ENCODE measurements around the gene DUSP16.
"Not testable (repeated sequence)": the region's sequence is repeated elsewhere in the genome, so short reads cannot be mapped to it uniquely, and the experiment has no call there.

DUSP16 gene

DNA sequence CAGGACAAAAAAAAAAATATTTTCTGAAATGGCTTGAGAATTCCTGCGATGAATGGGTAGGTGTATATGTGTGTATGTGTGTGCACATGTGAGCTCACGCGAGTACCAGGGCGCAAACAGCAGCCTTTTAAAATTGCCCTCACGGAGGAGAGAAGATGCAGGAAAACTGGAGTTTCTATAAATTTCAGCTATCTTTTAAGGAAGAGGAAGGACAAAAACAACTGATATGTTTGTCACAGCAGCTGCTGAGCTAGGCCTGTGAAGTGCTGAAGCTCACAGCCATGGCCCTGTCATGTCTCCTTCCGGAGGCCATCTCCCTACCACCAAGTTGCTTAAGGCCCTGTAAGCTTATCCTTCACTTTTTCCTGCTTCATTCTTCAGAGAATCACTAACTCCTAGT is 40.8 kb downstream of the DUSP16 start:
- DNase-seq (ENCODE audit: low read depth), result no peak

DNA sequence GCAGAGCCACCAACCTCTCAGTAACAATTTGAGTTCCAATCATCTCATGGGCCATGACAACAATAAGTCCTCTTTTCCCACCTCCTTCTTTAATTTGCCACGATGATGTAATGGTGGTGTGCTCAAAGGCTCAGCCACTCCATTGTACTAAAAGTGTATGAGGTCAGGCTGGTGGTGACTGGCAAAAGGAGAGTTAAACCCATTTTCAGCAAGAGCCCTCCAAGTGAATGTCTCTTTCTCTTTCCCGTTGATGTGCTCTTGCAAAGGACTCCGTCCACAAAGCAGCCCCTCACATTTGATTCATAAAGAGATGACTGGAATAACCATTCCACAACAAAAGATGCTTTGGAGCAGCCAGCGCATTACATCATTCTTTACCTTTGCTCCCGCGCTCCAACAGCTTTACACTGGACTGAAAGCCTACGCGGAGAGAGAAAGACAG is 41.6 kb downstream of the DUSP16 start:
- no peak for DNase-seq (ENCODE audit: low read depth)

DNA sequence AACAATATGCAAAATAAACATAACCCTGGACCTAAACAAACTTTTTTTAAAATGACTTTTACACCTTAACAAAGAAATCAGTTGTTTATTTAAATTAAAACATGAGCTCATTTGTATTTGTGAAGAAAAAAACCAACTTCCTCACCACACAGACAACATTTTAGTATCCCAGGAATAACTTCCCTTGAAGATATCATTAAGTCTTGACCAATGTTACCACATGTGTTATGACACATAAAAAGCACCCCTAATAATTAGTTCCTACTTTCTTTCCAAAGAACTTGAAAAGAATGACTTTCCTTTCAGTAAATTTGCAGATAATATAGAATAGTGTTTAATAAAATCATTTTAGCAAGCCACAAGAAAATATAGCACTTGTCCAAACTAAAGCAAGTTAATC is 42.4 kb downstream of the DUSP16 start:
- no peak for DNase-seq (ENCODE audit: low read depth)

DNA sequence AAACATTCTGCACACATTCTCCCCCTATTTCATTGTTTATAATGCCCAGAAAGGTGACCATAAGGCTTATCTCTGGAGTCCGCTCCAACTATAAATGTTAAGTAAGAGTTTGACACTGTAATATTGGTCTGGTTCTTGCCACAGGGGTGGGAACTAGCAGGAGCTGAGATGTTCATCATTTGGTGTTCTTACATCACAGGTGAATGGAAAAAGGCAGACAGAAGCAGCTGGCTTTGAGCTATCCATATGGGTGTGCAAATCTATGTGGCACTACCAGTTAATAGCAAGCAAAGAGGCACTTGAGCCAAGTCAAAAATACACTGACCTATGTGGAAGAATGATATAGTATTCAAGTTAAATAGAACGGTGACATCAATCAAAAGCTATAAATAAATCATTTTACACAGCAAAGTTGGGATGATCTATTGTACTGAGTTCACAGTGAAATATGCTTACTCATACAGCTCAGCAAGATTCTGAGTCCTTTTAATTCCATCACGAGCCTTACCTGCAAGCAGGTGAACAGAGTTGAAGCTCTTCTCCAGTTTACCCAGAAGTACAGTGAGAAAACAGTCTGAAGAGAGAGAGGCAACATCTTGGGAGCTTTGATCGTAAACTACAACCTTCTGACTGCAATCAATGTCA is 43.2 kb downstream of the DUSP16 start:
- DNase-seq (ENCODE audit: low read depth), result no peak

DNA sequence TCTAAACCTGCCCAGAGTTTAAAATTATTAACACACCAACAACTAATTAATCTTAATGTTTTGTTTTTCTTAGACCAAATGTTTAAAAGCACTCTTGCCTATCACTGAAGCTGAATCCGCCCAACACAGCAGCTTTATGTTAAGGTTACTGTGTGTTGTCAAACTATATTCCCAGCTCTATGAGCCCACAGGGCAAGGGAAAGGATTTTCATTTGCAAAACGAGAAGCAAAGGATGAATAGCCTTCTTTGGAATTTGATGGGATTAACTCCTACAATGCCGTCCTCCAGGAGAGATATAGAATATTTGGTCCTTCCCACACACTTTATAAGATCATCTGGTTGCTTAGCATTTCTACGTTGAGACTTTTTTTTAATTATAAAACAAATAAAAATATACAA is 43.7 kb downstream of the DUSP16 start:
- no peak for DNase-seq (ENCODE audit: low read depth)

DNA sequence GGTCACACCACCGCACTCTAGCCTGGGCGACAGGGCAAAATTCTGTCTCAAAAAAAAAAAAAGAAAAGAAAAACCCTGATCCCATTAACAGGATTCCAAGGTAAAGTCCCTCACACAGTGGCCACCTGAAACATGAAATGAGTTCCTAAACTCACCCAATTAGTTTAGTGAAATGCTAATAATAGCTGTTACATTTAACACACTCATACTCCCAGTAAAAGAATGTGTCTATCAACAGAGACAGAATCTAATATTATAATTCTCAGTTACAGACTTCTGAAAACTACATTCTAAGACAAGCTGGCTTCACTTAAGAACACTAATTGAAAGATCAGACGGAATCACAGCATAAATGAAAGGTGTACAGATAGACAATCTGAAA is 44.2 kb downstream of the DUSP16 start:
- DNase-seq (ENCODE audit: low read depth), result no peak

DNA sequence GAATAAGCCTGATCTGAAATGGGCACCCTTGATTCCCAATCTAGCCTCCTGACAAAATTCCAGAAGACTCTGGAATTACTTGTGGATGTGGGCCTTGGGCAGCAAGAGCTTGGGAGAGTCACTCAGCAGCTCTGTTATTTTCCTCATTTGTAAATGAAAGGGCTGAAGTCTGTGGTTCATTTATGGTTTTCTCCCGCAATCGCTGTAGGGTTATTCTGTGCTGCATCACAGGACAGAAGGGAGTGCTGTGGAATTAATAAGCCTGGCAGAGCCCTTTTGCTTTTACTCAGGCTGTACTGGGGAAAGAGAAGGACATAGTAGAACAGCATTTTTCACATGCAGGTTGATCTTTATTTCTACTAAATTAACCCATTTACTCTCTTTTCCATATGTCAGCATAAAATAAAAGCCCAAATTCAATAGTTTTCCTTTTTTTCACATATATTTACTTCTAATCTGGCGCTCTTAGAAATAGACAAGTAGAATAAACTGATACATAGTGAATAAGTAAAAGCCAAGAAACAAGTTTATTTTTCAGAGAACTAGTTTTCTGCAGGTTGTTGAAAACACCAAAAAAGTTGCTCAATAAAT is 49.2 kb downstream of the DUSP16 start:
- no peak for DNase-seq (ENCODE audit: low read depth)

DNA sequence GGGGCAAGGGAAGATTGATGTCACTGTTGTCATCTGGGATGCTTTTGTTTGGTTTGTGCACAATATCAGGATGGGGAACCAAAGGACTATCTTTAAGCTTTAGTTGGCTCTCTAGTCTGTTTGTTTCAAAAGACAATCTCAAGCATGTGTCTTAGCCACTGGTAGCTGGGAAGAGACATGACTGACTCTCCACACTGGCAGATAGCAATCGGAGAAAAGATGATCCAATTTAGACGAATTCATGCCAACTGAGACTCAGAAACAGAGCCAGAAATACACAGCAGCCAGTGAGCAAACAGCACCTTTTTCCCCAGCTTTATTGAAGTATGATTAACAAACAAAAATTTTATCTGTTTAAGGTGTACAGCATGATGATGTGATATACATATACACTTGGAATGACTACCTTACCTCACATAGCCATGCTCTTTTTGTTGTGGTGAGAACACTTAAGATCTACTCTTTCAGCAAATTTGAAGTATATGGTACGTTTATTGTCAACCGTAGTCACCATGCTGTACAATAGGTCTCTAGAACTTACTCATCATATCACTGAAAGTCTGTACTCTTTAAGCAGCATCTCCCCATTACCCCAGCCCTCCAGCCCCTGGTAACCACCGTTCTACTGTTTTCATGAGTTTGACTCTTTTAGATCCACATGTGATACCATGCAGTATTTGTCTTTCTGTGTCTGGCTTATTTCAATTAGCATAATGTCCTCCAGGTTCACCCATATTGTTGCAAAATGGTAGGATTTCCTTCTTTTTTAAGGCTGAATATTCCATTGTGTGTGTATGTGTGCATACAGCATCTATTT is 50.6 kb downstream of the DUSP16 start:
- DNase-seq (ENCODE audit: low read depth), result no peak

DNA sequence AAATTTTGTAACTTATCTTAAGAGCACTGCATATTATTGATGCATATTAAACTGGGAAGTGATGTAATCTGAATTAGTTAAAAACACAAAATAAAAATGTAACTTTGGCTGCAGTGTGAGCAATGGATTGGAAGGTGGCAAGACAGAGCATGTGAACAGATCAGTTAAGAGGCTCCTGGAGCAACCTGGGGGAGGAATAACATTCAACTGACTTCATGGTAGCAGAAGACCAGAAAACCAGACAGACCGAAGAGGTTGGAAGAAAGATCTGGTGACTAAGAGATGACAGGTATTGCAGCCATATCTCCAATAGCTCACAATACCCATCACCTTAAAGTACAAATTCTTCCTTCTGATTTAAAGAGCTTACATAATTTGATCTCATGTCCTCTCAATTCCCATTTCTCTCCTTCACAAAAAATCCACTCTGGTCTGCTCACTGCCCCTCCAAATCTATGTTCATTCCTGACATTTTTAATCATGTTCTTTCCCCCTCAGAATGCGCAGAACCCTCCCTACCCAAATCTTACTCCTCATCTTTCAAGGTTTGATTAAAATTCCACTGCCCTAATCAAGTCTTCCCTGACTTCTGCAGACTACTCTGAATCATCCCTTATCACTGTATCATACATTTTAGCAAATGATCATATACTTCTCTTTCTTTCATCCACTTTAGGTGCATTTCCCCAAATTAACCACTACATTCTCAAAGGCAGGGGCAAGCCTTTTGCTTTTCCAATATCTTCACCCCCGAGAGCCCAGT is 51.5 kb downstream of the DUSP16 start:
- no peak for DNase-seq (ENCODE audit: low read depth)

DNA sequence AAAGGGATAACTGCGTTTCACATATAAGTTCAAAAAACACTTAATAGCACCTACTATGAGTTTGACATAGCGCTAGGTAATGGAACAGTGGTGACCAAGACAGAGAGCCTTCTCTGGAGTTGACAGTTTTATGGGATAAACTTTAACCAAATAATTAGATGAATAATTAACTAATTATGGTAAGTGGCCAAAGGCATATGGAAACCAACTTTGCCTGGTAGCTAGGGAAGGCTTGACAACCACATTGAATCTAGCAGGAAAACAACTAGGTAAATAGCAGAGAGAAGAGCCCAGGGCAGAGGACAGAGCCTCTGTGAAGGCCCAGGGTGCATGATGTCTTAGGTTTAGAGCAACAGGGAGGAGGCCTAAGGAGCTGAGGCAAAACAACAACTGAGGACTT is 52.1 kb downstream of the DUSP16 start:
- DNase-seq (ENCODE audit: low read depth), result no peak

DNA sequence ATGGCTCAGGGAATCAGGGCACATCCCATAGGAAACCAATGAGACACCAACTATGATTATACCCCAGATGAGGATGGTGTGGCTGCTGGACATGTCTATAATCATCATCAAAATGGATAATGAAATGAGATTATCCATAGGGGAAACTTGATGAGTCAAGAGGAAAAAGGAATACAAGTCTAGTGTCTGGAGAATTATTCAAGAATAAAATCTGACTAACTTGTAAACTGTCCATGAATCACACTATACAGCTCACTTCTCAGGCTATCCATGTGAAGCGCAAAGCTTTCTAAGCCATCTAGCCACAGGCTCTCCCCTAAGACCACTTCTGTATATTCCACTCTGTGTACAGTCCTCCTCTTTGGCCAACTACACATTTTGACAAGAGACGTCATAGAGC is 52.5 kb downstream of the DUSP16 start:
- no peak for DNase-seq (ENCODE audit: low read depth)

DNA sequence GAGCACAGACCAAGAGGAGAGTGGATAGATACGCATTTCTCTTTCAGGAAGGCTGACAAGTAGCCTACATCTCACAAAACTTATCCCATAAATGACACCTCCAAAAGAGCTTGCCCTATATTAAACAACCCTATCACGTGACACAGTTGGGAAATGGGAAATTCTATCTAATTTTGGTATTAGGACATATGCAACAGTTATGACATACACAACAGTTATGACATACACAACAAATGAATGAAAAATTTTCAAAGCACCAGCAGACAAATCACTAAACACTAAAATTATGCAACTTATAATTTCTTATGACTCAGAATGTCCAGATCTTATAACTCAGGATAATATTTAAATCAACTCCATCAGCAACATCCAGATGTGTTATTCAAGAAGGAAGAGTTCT is 54.1 kb downstream of the DUSP16 start:
- no peak for DNase-seq (ENCODE audit: low read depth)

DNA sequence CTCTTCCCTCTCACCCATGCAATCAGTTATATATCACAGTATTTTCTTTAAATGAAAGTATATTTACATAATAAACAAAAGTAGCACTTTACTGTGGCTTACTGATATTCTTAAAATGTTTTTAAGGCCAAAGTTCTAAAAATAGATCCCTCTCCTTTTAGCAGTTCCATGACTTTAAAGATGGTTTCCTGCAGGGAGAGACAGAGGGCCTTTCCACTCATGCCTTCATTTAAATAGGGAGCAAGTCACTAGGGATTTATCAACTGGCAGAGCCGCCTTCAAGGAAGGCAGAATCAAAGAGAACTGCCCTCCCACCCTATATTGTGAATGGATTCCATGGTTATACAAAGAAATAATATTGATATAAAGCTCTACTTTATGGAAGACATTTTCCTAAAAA is 55.5 kb downstream of the DUSP16 start:
- DNase-seq (ENCODE audit: low read depth), result no peak

DNA sequence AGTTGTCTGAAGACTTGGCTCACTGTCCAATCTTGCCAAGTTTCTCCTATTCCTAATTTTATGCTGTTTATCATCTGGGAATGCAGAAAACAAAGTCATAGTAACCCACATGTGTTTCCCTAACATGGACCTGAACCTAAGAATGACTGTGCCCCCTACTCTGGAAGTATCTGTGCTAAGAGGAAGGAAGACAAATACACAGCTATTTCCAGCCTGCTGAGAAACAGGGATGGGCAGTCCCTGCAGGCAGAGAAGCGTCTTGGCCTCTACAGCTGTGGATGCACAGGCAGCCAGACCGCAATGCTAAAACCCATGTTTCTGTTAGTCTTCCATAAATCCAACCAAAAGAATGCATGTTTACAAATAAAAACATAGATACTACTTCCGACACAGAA is 56.2 kb downstream of the DUSP16 start:
- no peak for DNase-seq (ENCODE audit: low read depth)

DNA sequence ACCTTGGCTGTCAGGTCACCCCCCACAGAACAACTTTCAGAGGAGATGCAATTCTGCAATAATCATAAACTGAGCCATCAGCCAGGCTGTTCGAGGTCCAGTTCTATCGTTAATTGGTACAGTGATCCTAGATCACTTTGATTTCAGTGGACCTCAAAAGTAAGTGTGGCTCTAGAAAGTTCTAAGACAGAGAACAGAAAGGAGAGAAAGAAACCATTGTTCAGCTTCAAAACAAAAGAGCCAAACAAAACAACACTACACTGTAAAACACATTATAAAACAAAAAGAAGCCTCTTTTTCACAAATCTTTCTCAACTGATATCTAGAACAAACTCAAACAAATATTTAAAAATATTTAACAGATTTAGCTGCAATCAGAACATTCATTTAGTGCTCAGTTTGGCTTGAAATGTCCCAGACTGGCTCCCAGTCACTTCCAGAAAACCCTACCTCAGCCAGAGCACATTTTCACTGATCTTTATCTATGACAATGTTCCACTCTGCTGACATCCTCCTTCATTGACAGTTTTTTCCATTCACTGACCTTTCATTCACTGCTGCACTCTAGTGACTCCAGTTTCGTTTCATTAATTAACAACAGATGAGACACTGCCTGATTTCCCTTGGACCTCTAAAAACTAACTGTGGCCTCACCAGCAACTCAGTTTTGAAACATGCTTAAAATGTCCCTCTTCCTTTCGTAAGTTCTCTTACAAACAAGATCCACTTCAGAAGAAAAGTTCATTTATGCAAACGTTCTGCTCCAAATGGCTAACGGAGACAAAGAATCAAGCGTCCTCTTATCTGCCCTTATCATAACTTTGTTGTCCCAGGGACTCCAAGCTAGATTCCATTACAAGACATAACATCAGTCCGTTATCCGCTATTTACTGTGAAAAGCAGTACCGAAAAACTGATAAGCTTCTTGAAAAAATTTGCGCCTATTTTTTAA is 56.8 kb downstream of the DUSP16 start:
- DNase-seq (ENCODE audit: low read depth), result no peak

DNA sequence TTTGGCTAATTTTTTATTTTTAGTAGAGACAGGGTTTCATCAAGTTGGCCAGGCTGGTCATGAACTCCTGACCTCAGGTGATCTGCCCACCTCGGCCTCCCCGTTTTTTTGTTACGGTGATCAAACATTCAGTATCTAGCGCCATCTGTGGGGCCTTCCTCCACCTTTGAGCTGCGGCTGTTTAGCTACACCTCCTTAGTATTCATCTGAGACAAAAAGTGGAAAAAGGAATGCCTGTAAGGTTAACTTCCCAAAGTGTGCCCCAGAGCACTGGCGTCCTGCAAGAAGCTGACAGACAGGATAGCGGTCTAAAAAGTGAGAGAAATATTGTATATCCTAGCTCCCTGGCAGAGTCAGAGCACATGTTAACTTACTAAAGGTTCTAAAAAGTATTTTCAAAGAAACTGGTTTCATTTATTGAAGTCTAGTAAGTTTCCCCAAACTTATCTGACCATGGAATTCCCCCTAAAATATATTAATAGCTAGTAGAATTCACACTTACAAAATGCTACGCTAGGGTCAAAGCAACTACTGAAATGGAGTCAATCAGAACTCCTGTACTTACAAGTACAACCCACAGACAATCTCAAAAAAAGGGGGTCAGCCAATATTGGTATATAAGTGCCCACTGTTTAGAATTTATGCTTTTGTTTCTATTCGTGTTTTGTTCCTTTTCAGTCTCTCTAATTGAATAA is 59.1 kb downstream of the DUSP16 start:
- no peak for DNase-seq (ENCODE audit: low read depth)

DNA sequence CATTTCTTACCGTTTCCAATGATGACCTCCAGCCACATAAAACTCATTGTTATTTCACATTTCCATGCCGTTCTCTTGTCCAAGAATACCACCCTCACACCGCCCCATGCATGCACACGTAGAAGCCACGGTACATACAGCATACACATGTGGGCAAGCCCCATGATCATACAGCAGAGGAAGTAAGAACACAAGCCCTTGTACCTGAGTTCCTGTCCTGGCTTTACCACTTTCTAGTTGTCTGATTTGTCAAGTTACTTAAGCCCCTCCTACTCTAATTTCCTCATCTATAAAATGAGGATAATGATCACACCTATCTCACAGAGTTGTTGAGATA is 59.9 kb downstream of the DUSP16 start:
- no peak for DNase-seq (ENCODE audit: low read depth)

DNA sequence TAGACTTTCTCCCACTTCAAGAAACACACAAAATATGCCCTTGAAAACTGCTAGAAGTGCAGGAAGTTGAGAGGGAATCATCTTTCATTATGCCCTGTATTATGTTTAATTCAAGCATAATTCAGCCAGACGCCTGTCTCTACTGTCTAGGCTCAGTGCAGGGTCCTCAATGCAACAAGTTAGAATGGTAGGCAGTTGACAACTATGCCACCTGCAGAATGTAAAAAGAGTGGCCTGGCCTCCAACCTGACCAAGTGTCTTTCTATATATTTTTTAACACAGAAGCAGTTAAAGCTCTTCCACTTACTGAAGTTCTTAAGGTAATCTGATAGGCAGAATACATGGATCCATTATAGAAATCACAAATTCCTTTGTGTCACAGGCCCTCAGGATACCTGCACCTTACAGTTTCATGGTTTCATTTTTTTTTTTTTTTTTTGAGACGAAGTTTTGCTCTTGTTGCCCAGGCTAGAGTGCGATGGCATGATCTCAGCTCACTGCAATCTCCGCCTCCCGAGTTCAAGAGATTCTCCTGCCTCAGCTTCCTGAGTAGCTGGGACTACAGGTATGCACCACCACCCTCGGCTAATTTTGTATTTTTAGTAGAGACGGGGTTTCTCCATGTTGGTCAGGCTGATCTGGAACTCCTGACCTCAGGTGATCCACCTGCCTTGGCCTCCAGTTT is 60.4 kb downstream of the DUSP16 start:
- not testable (repeated sequence) for DNase-seq (ENCODE audit: low read depth)

DNA sequence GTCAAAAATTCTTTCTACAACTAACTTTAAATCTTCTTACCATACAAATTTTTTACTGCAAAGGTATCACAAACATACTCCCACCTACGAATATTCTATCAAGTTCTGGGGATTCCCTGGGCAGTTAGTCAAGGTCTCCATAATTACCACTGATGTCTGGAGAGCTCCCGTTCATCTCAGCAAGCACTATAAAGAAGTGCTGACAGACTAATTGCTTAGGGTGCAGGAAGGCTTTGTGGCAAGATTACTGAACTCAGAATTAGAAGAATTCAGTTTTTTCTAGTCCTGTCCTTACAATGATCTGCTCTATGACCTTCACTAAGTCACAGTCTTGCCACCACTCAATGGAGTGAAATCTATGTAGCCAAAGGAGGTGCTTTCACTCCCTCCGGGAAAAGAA is 61.5 kb downstream of the DUSP16 start:
- DNase-seq (ENCODE audit: low read depth), result no peak

DNA sequence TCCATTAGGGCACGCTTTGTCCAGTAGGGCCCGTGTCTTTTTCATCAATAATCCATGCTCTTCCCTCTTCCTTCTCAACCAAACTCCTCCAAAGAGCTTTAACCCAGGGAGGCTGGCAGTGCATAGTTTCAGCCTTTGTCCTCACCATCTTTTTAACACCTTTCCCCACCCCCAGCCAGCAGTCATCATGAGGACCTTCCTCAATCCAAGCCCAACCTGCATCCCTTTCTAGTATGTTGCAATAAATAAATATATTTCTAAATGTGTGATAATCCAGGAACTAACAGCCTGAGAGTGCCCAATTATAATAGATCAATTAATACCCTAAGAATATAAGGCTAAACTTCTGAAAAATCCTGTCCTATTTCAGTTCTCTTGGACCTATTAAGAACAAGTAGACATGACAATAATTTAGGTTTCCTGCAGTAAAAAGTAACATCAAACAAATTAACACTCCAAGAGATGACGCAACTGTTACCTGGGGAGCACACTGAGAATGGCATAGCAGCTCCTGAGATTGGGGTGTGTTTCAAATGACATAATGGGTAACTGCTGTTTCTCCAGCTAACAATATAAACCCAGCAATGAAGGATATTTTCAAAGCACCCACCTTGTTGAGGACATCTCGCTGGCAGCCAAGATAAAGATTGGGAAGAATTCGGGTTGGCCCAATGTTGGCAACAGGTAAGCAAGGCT is 62.6 kb downstream of the DUSP16 start:
- DNase-seq (ENCODE audit: low read depth), result no peak
